MCF 10A (cell line): Measurements from ENCODE around the gene PYDC1. TPM values are rescaled to one million over a fixed set of nuclear protein-coding genes. Genes with fewer than 3 reads are reported as not detected.

Experiments
- BruUV-seq: library from RNA; stranded (reverse); fragments of 400-500 nt; replicated peaks from 2 replicates; lab custom pipeline; 2021; lab: Mats Ljungman, UMichigan
- CTCF ChIA-PET: fragments of 300-600 bp; sonication (Branson Sonifier 250); formaldehyde crosslinking; extraction: SDS; loops from one replicate; lab custom pipeline; 2021; ENCODE audit warnings: antibody characterized with exemption, inconsistent platforms; lab: Yijun Ruan, JAX
- POLR2A ChIA-PET: fragments of 300-600, 350-650 bp; sonication (Branson Sonifier 250); formaldehyde crosslinking; extraction: SDS; loops from one replicate; lab custom pipeline; 2020; ENCODE audit warnings: antibody characterized with exemption, inconsistent platforms; lab: Yijun Ruan, JAX
- DNase-seq: peaks from one replicate; pipeline ENCODE4 v3.0.0-alpha.2; 2018; ENCODE audit not compliant: unreplicated experiment
- H3K27ac Mint-ChIP-seq: one replicate; pipeline ENCODE4 v1.8.0; 2022; ENCODE audit warnings: mild to moderate bottlenecking, low read depth, mixed read lengths; ENCODE audit not compliant: unreplicated experiment
- H3K27me3 Mint-ChIP-seq: one replicate; pipeline ENCODE4 v1.8.0; 2022; ENCODE audit warnings: mixed read lengths; ENCODE audit not compliant: insufficient read depth, unreplicated experiment
- H3K36me3 Mint-ChIP-seq: one replicate; pipeline ENCODE4 v1.8.0; 2022; ENCODE audit warnings: mild to moderate bottlenecking, moderate library complexity, mixed read lengths; ENCODE audit not compliant: insufficient read depth, unreplicated experiment
- H3K4me1 Mint-ChIP-seq: one replicate; pipeline ENCODE4 v1.8.0; 2022; ENCODE audit warnings: mixed read lengths; ENCODE audit not compliant: insufficient read depth, unreplicated experiment
- H3K4me3 Mint-ChIP-seq: one replicate; pipeline ENCODE4 v1.8.0; 2022; ENCODE audit warnings: mild to moderate bottlenecking, moderate library complexity, mixed read lengths; ENCODE audit not compliant: unreplicated experiment
- H3K9me3 Mint-ChIP-seq: one replicate; pipeline ENCODE4 v1.8.0; 2022; ENCODE audit warnings: mixed read lengths; ENCODE audit not compliant: unreplicated experiment
- CTCF ChIP-seq: fragments of 200-600 bp; IDR thresholded peaks from one replicate; pipeline ENCODE4 v1.8.0; 2022; ENCODE audit warnings: antibody characterized with exemption, mild to moderate bottlenecking; ENCODE audit not compliant: unreplicated experiment
- intact Hi-C: fragments of 100-400 bp; cut with micrococcal nuclease; formaldehyde crosslinking; loops from 2 replicates; pipeline ENCODE4 v1.14.1; 2022
- total RNA-seq: library from RNA; stranded (reverse); gene quantifications from 2 replicates; pipeline ENCODE4 v1.2.3, GENCODE V29; 2022

The PYDC1 gene
- total RNA-seq, 1 experiment from 2014 or later, result not detected

- POLR2A ChIA-PET, result interaction anchor here (0.7 to 1.0 kb wide), 2 partner anchors 53 to 550 kb away, joined by 3 read pairs; no protein-coding TSS in a partner anchor
- Mint-ChIP-seq H3K4me1 (no peaks in the 10 kb centered on the region), H3K27ac (no peak overlapping the region), H3K9me3 (no peaks in the 10 kb centered on the region), H3K4me3 (no peak overlapping the region), H3K36me3 (no peaks in the 10 kb centered on the region), H3K27me3 (peaks cover 45% of the 10 kb centered on the region)
- CTCF ChIA-PET, result interaction anchor here (0.5 to 1.6 kb wide), 6 partner anchors 9 to 651 kb away, joined by 3 to 4 read pairs (median 3); no protein-coding TSS in a partner anchor
- BruUV-seq, result no TSS peak
- DNase-seq, result no peak
- intact Hi-C loops, result no loop called here
- TF ChIP-seq CTCF, result no peak
Observed at GRCh38 chr16:31217136-31217530, 198 bp upstream of the PYDC1 start.

- peaks cover 49% of the 10 kb centered on the region for H3K27me3 Mint-ChIP-seq
- no peak for TF ChIP-seq CTCF
- intact Hi-C loops, result no loop called here
- no TSS peak for BruUV-seq
- H3K36me3 Mint-ChIP-seq, result no peaks in the 10 kb centered on the region
- POLR2A ChIA-PET, result interaction anchor here (0.9 to 1.1 kb wide), 2 partner anchors 9 to 20 kb away, joined by 3 to 4 read pairs; no protein-coding TSS in a partner anchor
- peak; percentile 48 for DNase-seq
- no peaks in the 10 kb centered on the region for H3K4me1 Mint-ChIP-seq
- peak overlapping the region; percentile 49 for H3K4me3 Mint-ChIP-seq
- no peaks in the 10 kb centered on the region for H3K9me3 Mint-ChIP-seq
- CTCF ChIA-PET, result interaction anchor here (0.7 to 1.6 kb wide), 6 partner anchors 14 to 653 kb away, joined by 3 read pairs; no protein-coding TSS in a partner anchor
- H3K27ac Mint-ChIP-seq, result no peak overlapping the region
Observed at GRCh38 chr16:31215287-31216162, 1.4 kb downstream of the PYDC1 start.

GRCh38 chr16:31214708-31215286 is 2.1 kb downstream of the PYDC1 start:
- intact Hi-C loops, result no loop called here
- Mint-ChIP-seq H3K27me3 (peaks cover 45% of the 10 kb centered on the region), H3K9me3 (no peaks in the 10 kb centered on the region), H3K36me3 (no peaks in the 10 kb centered on the region), H3K4me1 (no peaks in the 10 kb centered on the region), H3K4me3 (peak overlapping the region; percentile 49), H3K27ac (no peak overlapping the region)
- no peak for DNase-seq
- TF ChIP-seq CTCF, result no peak
- BruUV-seq, result no TSS peak
- CTCF ChIA-PET, result interaction anchor here (0.7 to 0.8 kb wide), 3 partner anchors 13 to 89 kb away, joined by 3 read pairs; no protein-coding TSS in a partner anchor
- POLR2A ChIA-PET, result interaction anchor here (0.6 to 1.1 kb wide), 3 partner anchors 8 to 32 kb away, joined by 3 to 4 read pairs (median 3); no protein-coding TSS in a partner anchor
